Measurements from ENCODE around the gene NRG3. TPM values are rescaled to one million over a fixed set of nuclear protein-coding genes. Genes with fewer than 3 reads are reported as not detected.
A peak's percentile ranks its signal among the peaks of the same experiment; 100 is the strongest.

The NRG3 gene
- total RNA-seq, 4 donors from 2014 or later, result 0.54 TPM; not detected in 3

DNA sequence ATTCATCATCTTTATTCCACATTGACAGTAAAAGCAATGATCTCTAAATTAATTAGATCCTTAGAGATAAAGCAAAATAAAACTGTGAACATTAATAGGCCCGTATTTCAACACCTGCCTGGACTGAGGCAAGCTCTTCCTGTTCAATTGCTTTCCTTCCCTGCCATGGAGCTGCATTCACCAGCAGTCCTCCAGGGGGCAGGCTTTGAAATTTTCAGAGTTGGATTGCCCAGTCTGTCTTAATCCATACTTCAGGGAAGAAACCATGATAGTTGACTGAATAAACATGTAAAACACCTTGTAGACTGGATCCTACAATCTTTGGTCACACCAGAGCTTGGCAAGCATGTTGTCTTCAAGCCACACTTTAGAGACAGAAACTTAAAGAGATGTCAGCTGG is 936.6 kb downstream of the NRG3 start:
- no peaks in the 10 kb centered on the region for H3K9me3 ChIP-seq
- no peak overlapping the region for H3K27ac ChIP-seq
- no peak overlapping the region for H3K4me3 ChIP-seq
- 58 to 90% methylated on average over 1 of the region's 1 CpG for WGBS, 2 donors (ENCODE audit: low coverage in 1 of 2)
- H3K36me3 ChIP-seq, result no peaks in the 10 kb centered on the region
- no peaks in the 10 kb centered on the region for H3K4me1 ChIP-seq
- ATAC-seq, result no peak
- H3K27me3 ChIP-seq, result no peaks in the 10 kb centered on the region
- TF ChIP-seq, protein P1, sequence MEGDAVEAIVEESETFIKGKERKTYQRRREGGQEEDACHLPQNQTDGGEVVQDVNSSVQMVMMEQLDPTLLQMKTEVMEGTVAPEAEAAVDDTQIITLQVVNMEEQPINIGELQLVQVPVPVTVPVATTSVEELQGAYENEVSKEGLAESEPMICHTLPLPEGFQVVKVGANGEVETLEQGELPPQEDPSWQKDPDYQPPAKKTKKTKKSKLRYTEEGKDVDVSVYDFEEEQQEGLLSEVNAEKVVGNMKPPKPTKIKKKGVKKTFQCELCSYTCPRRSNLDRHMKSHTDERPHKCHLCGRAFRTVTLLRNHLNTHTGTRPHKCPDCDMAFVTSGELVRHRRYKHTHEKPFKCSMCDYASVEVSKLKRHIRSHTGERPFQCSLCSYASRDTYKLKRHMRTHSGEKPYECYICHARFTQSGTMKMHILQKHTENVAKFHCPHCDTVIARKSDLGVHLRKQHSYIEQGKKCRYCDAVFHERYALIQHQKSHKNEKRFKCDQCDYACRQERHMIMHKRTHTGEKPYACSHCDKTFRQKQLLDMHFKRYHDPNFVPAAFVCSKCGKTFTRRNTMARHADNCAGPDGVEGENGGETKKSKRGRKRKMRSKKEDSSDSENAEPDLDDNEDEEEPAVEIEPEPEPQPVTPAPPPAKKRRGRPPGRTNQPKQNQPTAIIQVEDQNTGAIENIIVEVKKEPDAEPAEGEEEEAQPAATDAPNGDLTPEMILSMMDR (IDR thresholded peaks at IDR 0.05), result peak in 2 of 4 experiments; percentile 18 to 47
- no peak for TF ChIP-seq POLR2A (IDR thresholded peaks at IDR 0.05)
- TF ChIP-seq EP300 (IDR thresholded peaks at IDR 0.05), result no peak

DNA sequence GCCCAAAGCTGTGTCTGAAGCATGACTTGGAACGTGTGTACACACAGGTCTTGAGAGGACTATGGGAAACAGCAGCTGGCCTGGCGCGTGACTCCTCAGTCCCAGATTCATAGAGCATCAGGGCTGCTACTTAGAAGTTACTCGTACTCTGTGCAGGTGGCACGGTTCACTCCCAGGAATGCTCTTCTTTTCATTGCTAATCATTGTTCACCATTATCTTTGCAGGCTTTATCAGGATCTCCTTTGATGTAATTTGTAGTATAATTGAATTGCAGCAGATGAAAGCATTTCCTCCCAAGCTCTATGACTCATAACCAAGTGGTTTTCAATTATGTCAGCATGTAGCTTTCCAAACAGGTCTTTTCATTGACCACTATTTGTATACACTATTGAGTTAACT is 938.9 kb downstream of the NRG3 start:
- TF ChIP-seq POLR2A (IDR thresholded peaks at IDR 0.05), result no peak
- TF ChIP-seq, protein P1 (IDR thresholded peaks at IDR 0.05), result no peak
- TF ChIP-seq POLR2AphosphoS5 (IDR thresholded peaks at IDR 0.05), result no peak
- no peak for TF ChIP-seq EP300 (IDR thresholded peaks at IDR 0.05)
- Histone ChIP-seq H3K4me3 (no peak overlapping the region), H3K27ac (no peak overlapping the region), H3K36me3 (no peaks in the 10 kb centered on the region), H3K9me3 (no peaks in the 10 kb centered on the region), H3K4me1 (no peaks in the 10 kb centered on the region), H3K27me3 (no peaks in the 10 kb centered on the region)
- no peak for ATAC-seq
- 38 to 70% methylated on average over 3 to 5 of the region's 5 CpGs for WGBS, 2 donors (ENCODE audit: low coverage in 1 of 2)

DNA sequence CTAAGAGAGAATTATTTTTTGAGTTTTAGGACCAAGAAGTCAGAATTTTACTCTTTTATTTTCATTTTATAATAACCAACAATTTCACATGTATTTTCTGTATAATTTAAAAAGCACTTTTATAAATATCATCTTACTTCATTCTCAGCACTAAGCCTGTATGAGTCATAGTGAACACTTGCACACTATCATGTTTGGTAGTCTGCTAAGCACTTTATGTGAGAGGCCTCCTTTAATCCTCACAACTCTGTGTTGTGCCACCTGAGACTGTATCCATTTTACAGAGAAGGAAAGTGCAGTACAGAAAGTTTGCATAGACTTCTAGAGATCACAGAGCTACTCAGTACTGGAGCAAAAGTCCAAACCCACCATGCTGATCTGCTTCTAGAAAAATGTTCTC is 939.6 kb downstream of the NRG3 start:
- H3K4me3 ChIP-seq, result no peak overlapping the region
- no peaks in the 10 kb centered on the region for H3K36me3 ChIP-seq
- ATAC-seq, result no peak
- no peak for TF ChIP-seq POLR2A (IDR thresholded peaks at IDR 0.05)
- TF ChIP-seq, protein P1 (IDR thresholded peaks at IDR 0.05), result no peak
- no peak for TF ChIP-seq EP300 (IDR thresholded peaks at IDR 0.05)
- TF ChIP-seq POLR2AphosphoS5 (IDR thresholded peaks at IDR 0.05), result no peak
- H3K4me1 ChIP-seq, result no peaks in the 10 kb centered on the region
- H3K27ac ChIP-seq, result no peak overlapping the region
- H3K27me3 ChIP-seq, result no peaks in the 10 kb centered on the region
- no peaks in the 10 kb centered on the region for H3K9me3 ChIP-seq

DNA sequence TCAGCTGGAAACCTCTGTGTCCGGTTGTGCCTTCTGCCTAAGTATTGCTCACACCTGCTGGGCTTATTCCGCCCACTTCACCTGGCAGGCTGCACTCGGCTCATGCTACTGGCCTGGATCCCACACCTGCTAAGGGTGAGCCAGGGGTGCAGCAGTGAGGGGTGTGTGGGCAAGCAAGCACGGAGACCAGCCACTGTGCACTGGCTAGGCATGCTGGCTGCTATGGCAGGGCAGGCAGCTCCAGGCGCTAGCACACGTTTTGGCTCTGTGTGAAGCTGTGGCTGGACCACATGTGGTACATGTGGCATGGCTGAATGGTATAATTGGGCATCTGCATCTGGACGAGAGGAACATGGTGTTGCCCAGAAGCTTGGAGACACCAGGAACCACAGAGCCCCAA is 940.7 kb downstream of the NRG3 start:
- no peaks in the 10 kb centered on the region for H3K27me3 ChIP-seq
- 100% methylated on average over 2 of the region's 7 CpGs; no CpG with 5 or more reads in 1 of the 2 donors for WGBS, 2 donors (ENCODE audit: low coverage in 1 of 2)
- TF ChIP-seq POLR2AphosphoS5 (IDR thresholded peaks at IDR 0.05), result no peak
- TF ChIP-seq, protein P1 (IDR thresholded peaks at IDR 0.05), result no peak
- TF ChIP-seq EP300 (IDR thresholded peaks at IDR 0.05), result no peak
- TF ChIP-seq POLR2A (IDR thresholded peaks at IDR 0.05), result no peak

DNA sequence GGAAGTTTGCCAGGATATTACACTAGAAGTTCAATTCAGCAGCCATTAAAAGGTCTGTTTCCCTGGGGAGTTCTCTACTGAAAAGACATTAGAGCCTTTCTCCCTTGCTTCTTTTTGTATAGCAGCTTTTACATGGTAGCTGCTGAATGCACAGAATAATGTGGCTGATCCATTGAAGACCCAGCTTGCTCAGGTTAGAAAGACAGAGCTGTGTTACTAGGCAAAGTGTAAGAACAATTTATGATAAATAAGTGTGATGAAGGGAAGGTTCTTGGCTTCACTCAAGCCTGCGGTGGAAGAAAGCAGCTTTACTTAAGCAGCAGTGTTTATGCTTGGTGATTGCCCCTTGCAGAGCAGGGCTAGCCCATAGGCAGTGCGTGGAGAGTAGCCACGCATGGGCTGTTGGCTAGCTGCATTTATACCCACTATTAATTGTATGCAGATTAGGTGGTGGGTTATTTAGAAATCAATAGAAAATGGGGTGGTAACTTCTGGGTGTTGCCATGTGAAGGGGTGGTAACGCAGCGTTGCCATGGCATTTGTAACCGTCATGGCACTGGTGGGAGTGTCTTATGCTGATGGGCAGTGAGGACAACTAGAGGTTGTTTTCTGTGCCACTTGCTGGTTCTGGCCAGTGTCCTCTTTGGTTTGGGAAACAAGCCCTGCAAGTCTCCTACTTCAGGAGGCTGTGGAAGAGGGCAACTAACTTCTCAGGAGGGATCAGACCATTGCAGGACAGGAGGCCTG is 942.9 kb downstream of the NRG3 start:
- Histone ChIP-seq H3K27me3 (peaks cover 1% of the 10 kb centered on the region), H3K9me3 (no peaks in the 10 kb centered on the region), H3K36me3 (no peaks in the 10 kb centered on the region), H3K27ac (no peak overlapping the region), H3K4me3 (no peak overlapping the region), H3K4me1 (no peaks in the 10 kb centered on the region)
- TF ChIP-seq EP300 (IDR thresholded peaks at IDR 0.05) (no peak), POLR2AphosphoS5 (IDR thresholded peaks at IDR 0.05) (no peak), POLR2A (IDR thresholded peaks at IDR 0.05) (no peak)
- TF ChIP-seq, protein P1 (IDR thresholded peaks at IDR 0.05), result no peak
- WGBS, 2 donors (ENCODE audit: low coverage in 1 of 2), result 84% methylated on average over 6 of the region's 6 CpGs; no CpG with 5 or more reads in 1 of the 2 donors
- ATAC-seq, result no peak

More for the DNA sequence above, 940.7 kb downstream of the NRG3 start:
- Histone ChIP-seq H3K27ac (no peak overlapping the region), H3K36me3 (no peaks in the 10 kb centered on the region), H3K4me3 (no peak overlapping the region), H3K4me1 (no peaks in the 10 kb centered on the region), H3K9me3 (no peaks in the 10 kb centered on the region)
- ATAC-seq, result no peak

Data from gastroesophageal sphincter (tissue), 4 donors.